Neural progenitor cell (in vitro differentiated cells): ENCODE results near the gene TDG. TPM values are rescaled to one million over a fixed set of nuclear protein-coding genes. Genes with fewer than 3 reads are reported as not detected.

Experiments used
- total RNA-seq: library from RNA; depleted of rRNA; stranded (reverse); fragments of >200 nt; gene quantifications from 2 replicates; pipeline ENCODE4 v1.2.3, GENCODE V29; 2015; ENCODE audit warnings: low replicate concordance

Gene TDG
- total RNA-seq, 1 donor from 2014 or later = 88.1 TPM

Other genes with a start within 250 kb of the TDG start
- 3.1 and 4.3 TPM in 2 replicates for gene NT5DC3, start 124.6 kb upstream of the TDG start, total RNA-seq
- gene HSP90B1, start 35.5 kb upstream of the TDG start, total RNA-seq = 384 and 588 TPM in 2 replicates
- 1.9 and 3.9 TPM in 2 replicates for gene GLT8D2, start 84.3 kb downstream of the TDG start, total RNA-seq
- gene HCFC2, start 98.7 kb downstream of the TDG start, total RNA-seq = 4.2 and 4.6 TPM in 2 replicates
- gene NFYB, start 172.3 kb downstream of the TDG start, total RNA-seq = 64.2 and 100 TPM in 2 replicates
- 92.0 and 99.8 TPM in 2 replicates for gene TXNRD1, start 249.9 kb downstream of the TDG start, total RNA-seq